ENCODE results near the gene MRM2.
A peak's percentile ranks its signal among the peaks of the same experiment; 100 is the strongest.

Gene MRM2

GRCh38 chr7:2245883-2246675, 4.1 kb upstream of the MRM2 start:
- no peak for DNase-seq

DNA sequence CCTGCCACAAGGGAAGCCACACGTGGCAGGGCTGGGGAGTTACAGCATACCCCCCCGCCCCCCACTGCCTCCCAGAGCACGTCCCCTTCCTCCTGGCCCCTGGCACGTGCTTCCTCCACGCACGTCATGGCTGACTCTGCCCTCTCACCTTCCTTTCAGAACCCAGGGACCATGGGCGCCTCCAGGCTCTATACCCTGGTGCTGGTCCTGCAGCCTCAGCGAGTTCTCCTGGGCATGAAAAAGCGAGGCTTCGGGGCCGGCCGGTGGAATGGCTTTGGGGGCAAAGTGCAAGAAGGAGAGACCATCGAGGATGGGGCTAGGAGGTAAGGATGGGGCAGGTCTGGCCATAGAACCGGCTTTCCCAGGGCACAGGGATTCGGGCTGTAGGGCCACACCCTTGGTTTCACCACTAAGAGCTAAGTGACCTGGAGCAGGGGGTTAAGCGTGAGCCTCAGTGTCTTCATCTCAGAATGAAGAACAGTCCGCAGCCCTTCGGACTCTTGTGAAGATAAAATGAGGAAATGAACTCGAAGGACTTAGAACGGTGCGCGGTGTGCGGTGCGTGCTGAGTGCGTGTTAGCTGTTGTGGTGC, 2.5 kb upstream of the MRM2 start:
- DNase-seq, result no peak

DNA sequence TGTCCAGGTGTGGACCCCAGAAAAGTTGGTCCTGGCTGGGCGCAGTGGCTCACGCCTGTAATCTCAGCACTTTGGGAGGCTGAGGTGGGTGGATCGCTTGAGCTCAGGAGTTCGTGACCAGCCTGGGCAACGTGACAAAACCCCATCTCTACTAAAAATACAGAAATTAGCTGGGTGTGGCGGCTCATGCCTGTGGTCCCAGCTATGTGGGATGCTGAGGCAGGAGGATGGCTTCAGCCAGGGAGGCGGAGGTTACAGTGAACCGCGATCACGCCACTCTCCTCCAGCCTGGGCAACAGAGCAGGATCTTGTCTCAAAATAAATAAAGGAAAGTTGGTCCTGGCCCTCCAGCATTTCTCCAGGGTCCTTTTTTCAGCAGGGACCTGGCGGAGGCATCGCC, 1.5 kb upstream of the MRM2 start:
- DNase-seq, result no peak

DNA sequence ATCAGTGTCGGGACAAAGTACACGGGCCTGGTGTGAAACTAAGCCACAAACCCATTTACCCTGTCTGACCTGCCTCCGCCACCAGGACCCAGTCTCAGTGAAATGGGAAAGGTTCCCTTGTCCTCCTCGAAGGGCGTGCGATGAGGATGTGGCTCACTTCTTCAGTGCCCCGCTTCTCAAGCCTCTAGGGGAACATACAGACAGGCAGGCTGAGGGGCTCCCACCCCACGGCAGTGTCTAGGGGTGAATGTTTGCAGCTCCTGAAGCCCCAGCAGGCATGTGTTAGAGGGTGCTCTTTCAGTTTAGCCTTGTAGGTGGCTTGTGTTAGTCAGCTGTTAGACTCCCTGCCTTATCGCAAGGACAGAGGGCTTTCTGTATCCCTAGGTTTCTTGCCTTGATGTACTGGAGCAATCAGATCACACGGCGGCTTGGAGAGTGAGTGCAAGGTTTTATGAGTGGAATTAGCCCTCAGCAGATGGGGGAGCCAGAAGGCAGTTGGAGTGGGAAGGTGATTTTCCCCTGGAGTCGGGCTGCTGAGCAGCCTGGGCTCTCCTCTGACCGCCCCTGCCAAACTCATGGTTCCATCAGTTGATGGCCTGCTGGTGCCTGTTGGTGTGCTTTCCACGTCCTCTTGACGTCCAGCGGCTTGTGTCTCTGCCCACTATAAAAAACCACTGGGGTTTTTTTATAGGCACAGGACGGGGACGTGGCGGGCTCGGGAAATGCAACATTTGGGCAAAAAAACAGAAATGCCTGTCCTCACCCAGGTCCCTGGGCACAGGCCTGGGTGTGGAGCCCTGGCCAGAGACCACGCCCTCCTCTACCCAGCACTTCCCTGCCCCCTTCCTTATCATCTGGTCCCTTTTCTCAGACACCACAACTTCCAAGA, 780 bp upstream of the MRM2 start:
- peak; percentile 19 for DNase-seq

DNA sequence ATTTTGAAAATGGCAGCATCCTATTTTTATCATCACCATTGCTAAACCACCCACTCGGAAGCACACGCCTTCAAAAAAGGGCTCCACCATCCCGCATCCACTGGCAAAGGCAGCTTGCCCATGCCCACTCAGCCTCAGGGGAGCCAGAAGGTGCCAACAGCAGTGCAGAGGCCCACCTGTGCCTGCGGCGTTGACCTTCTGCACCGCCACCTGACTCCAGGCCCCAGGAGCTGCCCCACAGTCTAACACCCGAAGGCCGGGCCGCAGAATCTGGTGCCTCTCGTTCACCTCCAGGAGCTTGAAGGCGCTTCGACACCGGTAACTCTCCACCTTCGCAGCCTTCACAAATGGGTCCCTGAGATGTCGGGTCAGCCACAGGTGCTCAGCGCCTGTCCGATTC, 2.8 kb downstream of the MRM2 start:
- no peak for DNase-seq

- DNase-seq, result peak; percentile 23
These were observed 4.8 kb downstream of the MRM2 start for GRCh38 chr7:2237109-2237602.

DNA sequence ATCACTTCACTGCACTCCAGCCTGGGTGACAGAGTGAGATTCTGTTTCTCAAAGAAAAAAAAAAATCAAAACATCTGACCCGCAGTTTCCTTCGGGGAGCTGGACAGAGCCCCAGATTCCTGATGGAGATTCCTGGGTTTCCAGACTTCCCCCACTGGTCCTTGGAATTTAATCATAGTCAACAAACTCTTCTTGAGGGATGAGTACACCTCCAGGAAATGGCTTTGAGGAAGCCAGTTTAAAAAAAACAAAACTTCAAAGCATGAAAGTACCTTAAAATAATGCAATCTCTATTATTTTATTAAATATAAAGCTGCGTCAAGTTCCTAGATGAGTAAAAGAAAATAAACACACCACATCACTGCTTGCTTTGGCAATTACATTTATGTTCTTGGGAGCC, 8.1 kb downstream of the MRM2 start:
- no peak for DNase-seq

- peak; percentile 90 for DNase-seq
These were observed 9.1 kb downstream of the MRM2 start, which contains the start of gene MAD1L1 for GRCh38 chr7:2232766-2233520. TSS of gene MAD1L1 (minus strand) at chr7:2232945. CDS start at chr7:2230133, 2,812 bp downstream.

- peak; percentile 9 for DNase-seq
These were observed 9.8 kb downstream of the MRM2 start for GRCh38 chr7:2231992-2232765.

DNA sequence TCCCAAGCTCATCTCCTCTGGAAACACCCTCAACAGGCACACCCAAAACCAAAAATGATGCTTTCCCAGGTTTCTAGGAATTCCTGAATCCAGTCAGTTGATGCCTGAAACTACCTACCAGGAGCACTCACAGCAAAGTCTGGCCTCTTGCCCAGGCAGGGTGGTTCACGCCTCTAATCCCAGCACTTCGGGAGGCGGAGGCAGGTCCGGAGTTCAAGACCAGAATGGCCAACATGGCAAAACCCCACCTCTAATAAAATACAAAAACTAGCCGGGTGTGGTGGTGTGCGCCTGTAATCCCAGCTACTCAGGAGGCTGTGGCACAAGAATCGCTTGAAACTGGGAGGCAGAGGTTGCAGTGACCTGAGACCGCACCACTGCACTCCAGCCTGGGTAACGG, 11.1 kb downstream of the MRM2 start:
- DNase-seq, result no peak

DNA sequence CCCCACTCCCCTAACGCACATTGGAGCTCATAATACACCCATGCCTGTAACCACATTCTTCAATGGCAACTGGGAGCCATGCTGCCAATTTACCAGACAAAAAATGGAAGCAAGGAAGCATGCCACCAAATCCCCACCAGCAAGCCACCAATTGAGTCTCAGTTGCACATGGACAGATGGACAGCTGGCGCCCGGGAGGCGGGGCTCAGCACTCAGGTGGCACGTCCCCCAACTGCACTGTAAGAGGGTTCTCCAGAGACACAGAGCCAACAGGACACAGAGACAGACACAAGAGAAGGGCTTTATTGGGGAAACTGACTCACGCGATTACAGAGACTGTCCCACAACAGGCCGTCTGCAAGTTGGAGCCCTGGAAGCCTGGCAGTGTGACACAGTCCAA, 11.8 kb downstream of the MRM2 start:
- no peak for DNase-seq

DNA sequence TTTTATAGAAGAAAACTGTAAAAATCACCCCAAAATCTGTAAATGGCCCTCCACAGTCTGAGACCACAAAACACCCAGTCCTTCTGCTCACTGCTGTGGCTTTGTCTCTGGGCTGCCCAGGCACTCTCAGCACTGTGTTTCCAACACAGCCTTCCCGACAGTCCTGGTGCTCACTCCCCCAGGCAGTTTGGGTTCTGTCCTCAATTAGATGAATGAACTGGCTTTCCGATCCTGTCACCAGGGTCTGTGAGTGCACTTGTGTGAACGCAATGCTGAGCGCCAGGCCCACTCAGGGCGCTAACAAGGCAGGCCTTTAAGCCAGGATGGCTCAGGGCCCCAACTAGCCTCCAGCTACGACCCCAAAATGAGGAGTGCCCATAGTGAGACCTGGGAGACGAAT, 12.5 kb downstream of the MRM2 start:
- DNase-seq, result no peak

DNA sequence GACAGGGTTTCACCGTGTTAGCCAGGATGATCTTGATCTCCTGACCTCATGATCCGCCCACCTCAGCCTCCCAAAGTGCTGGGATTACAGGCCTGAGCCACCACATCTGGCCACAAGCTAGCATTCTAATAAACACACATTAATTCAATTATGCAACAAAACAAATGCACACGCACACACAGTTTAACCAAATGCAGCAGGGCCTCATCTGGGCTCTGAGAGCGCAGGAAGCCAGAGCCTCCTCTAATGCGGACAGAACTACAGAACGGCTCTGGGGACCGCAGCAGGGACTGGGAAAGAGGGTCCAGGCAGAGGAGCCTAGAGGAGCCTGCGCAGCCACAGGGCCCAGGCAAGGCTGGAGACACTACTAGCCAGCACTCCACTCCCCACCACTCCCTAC, 13.1 kb downstream of the MRM2 start:
- no peak for DNase-seq

DNA sequence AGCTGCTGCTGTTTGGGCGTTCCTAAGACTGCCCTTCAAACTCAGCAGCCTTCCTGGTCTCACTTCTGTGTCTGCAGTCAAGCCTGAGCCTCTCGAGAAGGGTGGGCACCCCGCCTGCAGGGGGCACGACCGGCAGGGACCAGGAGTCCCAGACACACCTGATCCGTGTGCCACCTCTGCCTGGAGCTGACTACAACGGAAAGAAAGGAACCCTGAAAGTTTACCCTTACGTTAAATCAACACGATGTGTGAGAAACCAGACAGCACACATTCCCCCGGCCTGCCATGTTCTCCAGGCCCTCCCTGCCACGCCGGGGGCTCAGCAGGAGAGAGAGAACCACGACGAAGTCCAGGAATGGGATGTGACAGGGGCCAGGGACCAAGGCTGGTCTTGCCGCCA, 14.3 kb downstream of the MRM2 start:
- DNase-seq, result no peak

DNA sequence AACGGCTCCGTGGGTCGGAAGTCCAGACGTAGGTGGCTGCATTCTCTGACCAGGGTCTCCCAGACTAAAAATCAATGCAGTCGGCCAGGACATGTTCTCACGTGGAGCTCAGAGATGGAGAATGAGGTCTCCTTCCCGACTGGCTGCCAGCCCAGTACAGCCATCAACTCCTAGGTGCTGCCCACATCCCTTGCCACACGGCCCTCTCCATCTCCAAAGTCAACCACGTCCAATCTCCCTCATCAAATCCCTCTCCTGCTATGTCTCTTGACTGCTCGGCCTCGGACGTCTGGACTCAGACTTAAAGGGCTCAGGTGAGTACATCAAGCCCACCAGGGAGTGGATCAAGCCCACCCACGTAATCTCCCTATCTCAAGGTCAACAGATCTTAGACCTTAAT, 16.2 kb downstream of the MRM2 start:
- no peak for DNase-seq

DNA sequence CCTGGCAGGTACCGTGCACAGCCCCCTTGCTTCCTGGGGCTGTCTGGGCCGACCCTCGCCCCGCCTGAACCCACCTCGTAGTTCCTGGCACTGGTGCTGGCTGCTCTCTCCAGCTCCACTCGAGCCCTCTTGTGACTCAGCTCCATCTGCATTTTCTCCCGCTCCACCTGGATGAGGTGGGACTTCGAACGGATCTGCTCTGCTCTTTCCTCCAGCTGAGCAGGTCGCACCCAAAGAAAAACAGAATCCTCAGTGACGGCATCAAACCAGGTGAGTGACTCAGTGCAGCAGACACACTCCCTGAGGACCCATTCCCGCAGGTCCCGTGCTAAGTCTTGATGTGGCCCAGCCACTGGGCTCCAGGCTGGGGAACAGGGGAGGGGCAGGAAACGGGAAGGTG, 16.7 kb downstream of the MRM2 start:
- no peak for DNase-seq

GRCh38 chr7:2224934-2225333, 17.1 kb downstream of the MRM2 start:
- DNase-seq, result no peak

GRCh38 chr7:2224491-2224928, 17.5 kb downstream of the MRM2 start:
- no peak for DNase-seq

GRCh38 chr7:2223321-2223720, 18.7 kb downstream of the MRM2 start:
- DNase-seq, result no peak

GRCh38 chr7:2222516-2222915, 19.5 kb downstream of the MRM2 start:
- no peak for DNase-seq

GRCh38 chr7:2220954-2221353, 21.1 kb downstream of the MRM2 start:
- no peak for DNase-seq

DNA sequence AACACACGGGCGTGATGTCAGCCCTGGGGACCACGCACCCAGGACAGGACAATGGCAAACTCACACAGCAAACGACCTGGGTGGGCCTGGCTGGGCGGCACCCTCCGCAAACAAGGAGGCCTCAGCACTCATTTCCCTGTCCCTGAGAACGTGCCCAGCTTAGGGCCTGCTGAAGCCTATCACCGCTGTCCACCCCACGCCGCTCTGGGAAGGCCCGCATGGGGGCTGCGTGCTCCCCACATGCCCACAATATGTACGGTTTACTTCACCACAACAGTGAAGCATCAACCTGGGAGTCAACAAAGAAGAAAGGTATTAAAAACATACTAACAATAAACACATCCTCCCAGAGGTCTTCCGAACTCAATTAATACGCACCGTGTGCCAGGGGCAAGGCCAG, 21.5 kb downstream of the MRM2 start:
- DNase-seq, result no peak
